PC-9 (cell line): ENCODE measurements around the gene ADGRL3.

ENCODE experiments used
- CTCF ChIP-seq: fragments of 200-600 bp; sonication (generic); conservative IDR thresholded peaks from 2 replicates; pipeline ENCODE4 v1.6.1; 2017; ENCODE audit warnings: mixed run types, antibody characterized with exemption, mild to moderate bottlenecking, moderate library complexity
- EZH2 ChIP-seq: fragments of 200-600 bp; sonication (generic); IDR thresholded peaks from 2 replicates; pipeline ENCODE4 v1.8.0; 2017; ENCODE audit warnings: antibody characterized with exemption, low read depth

DNA sequence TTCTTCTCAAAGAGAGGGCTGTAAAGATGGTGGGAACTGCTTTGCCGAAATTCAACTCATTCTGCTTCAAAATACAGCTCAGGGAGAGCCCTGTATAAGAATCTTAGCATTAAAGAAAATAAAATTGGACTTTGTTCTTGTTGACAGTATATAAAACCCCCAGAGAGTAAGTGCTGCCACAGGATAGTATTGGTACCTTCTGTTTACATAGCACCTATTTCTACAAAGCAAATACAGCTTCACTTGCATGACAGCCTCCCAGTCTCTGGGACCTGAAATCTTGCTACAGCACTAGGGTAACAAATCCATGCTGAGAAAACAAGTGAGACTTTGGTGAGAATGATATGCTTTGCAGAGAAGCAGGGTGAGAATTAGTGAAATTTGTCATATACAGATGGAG lies 428.6 kb downstream of the ADGRL3 start:
- TF ChIP-seq CTCF (no peak), EZH2 (no peak)
